ENCODE results near the gene RAG1.

The RAG1 gene

GRCh38 chr11:36591433-36591832 is 23.6 kb downstream of the RAG1 start:
- no peak for DNase-seq

GRCh38 chr11:36594316-36594989 is 26.6 kb downstream of the RAG1 start, which contains the start of gene IFTAP:
Gene IFTAP, plus strand, starts transcription at chr11:36594502. Its CDS starts 15,602 bp downstream, at chr11:36610104.
- peak; percentile 96 for DNase-seq

GRCh38 chr11:36596880-36597279 is 29.1 kb downstream of the RAG1 start:
- DNase-seq = no peak

- DNase-seq = no peak
These were observed 30.2 kb downstream of the RAG1 start, which contains the start of gene RAG2 for GRCh38 chr11:36598051-36598450. Gene RAG2, minus strand, starts transcription at chr11:36598236. Its CDS starts 4,068 bp downstream, at chr11:36594168.

- DNase-seq = no peak
These were observed 32.4 kb downstream of the RAG1 start for GRCh38 chr11:36600180-36600579.

- DNase-seq = no peak
These were observed 33.3 kb downstream of the RAG1 start for GRCh38 chr11:36601155-36601554.

GRCh38 chr11:36602135-36602534 is 34.3 kb downstream of the RAG1 start:
- no peak for DNase-seq

GRCh38 chr11:36605221-36606216 is 37.7 kb downstream of the RAG1 start:
- DNase-seq = no peak

GRCh38 chr11:36608491-36609199 is 40.8 kb downstream of the RAG1 start:
- no peak for DNase-seq

- no peak for DNase-seq
These were observed 41.6 kb downstream of the RAG1 start for GRCh38 chr11:36609383-36609782.

GRCh38 chr11:36615826-36616225 is 48.0 kb downstream of the RAG1 start:
- DNase-seq = no peak

GRCh38 chr11:36617543-36618362 is 49.9 kb downstream of the RAG1 start:
- no peak for DNase-seq

- DNase-seq = no peak
These were observed 50.7 kb downstream of the RAG1 start for GRCh38 chr11:36618363-36619047.

GRCh38 chr11:36619502-36619901 is 51.7 kb downstream of the RAG1 start:
- no peak for DNase-seq

- no peak for DNase-seq
These were observed 52.4 kb downstream of the RAG1 start for GRCh38 chr11:36620246-36620645.

GRCh38 chr11:36622431-36623136 is 54.8 kb downstream of the RAG1 start:
- peak; percentile 39 for DNase-seq

GRCh38 chr11:36623494-36623893 is 55.7 kb downstream of the RAG1 start:
- no peak for DNase-seq

- no peak for DNase-seq
These were observed 59.2 kb downstream of the RAG1 start for GRCh38 chr11:36627006-36627405.

GRCh38 chr11:36627471-36627870 is 59.7 kb downstream of the RAG1 start:
- no peak for DNase-seq

- no peak for DNase-seq
These were observed 60.3 kb downstream of the RAG1 start for GRCh38 chr11:36628141-36628540.

GRCh38 chr11:36628765-36629244 is 61.0 kb downstream of the RAG1 start:
- DNase-seq = no peak

All from midbrain (tissue), 1 donor.